H1 (cell line): ENCODE data around the gene HSPA2. TPM values are rescaled to one million over a fixed set of nuclear protein-coding genes. Genes with fewer than 3 reads are reported as not detected.

Source experiments
- CTCF ChIA-PET: fragments of 300-600 bp; sonication (Branson Sonifier 250); formaldehyde crosslinking; loops from one replicate; lab custom pipeline; 2021; ENCODE audit not compliant: partially characterized antibody; lab: Charles Lee
- POLR2A ChIA-PET: fragments of 300-600 bp; sonication (Branson Sonifier 250); formaldehyde crosslinking; loops from one replicate; lab custom pipeline; 2021; ENCODE audit warnings: inconsistent platforms; ENCODE audit not compliant: partially characterized antibody; lab: Charles Lee
- DNase-seq, 2 experiments: peaks; one replicate each; pipeline versions ENCODE4 v3.0.0 to v3.0.0-alpha.2; 2010 to 2022; ENCODE audit warnings: low spot score in 2 of 2, low read depth in 1 of 2, mixed read lengths in 1 of 2
- FAIRE-seq: peaks from 2 replicates; lab custom pipeline; 2011; peaks lifted over from hg19 to GRCh38; lab: Jason Lieb, UNC
- H2AFZ ChIP-seq: 2 replicates; pipeline ENCODE4 v1.8.1; 2012; ENCODE audit warnings: low read length, inconsistent platforms
- H2AK5ac ChIP-seq: 2 replicates; pipeline ENCODE4 v1.6.1; 2013; ENCODE audit warnings: low read depth, low read length
- H2BK120ac ChIP-seq: replicated peaks from 2 replicates; pipeline ENCODE3; 2013; ENCODE audit warnings: low read depth, low read length, inconsistent platforms
- H2BK12ac ChIP-seq: 2 replicates; pipeline ENCODE4 v1.6.1; 2013; ENCODE audit warnings: low read depth, low read length
- H2BK15ac ChIP-seq: 2 replicates; pipeline ENCODE4 v1.6.1; 2013; ENCODE audit warnings: low read length
- H2BK20ac ChIP-seq: 2 replicates; pipeline ENCODE4 v1.6.1; 2013; ENCODE audit warnings: low read length
- H2BK5ac ChIP-seq: 2 replicates; pipeline ENCODE4 v1.6.1; 2013; ENCODE audit warnings: low read depth, low read length
- H3K14ac ChIP-seq: 2 replicates; pipeline ENCODE4 v1.6.1; 2013; ENCODE audit warnings: inconsistent platforms; ENCODE audit not compliant: insufficient read length
- H3K18ac ChIP-seq: 2 replicates; pipeline ENCODE4 v1.6.1; 2013; ENCODE audit warnings: low read length; ENCODE audit errors: extremely low read depth
- H3K23ac ChIP-seq: 2 replicates; pipeline ENCODE4 v1.6.1; 2013; ENCODE audit warnings: inconsistent platforms; ENCODE audit not compliant: insufficient read length
- H3K23me2 ChIP-seq: 2 replicates; pipeline ENCODE4 v1.6.1; 2013; ENCODE audit warnings: low read depth, low read length
- H3K27ac ChIP-seq: 2 replicates; pipeline ENCODE4 v1.6.1; 2011; ENCODE audit warnings: low read depth, low read length, inconsistent platforms
- H3K27me3 ChIP-seq, 4 experiments: replicated peaks in 1 of 4; 1 replicate in 1 of 4; 2 replicates in 3 of 4; pipeline versions ENCODE4 v1.6.1 to v1.8.1; 2011 to 2013; ENCODE audit warnings: low read length in 3 of 4, mild to moderate bottlenecking in 3 of 4, inconsistent platforms in 2 of 4, mixed read lengths in 2 of 4, moderate library complexity in 1 of 4; ENCODE audit not compliant: control insufficient read depth in 3 of 4, insufficient read depth in 3 of 4; ENCODE audit errors: extremely low read depth in 1 of 4
- H3K36me3 ChIP-seq, 4 experiments: 2 replicates each; pipeline versions ENCODE4 v1.6.1 to v1.8.1; 2011 to 2013; ENCODE audit warnings: mild to moderate bottlenecking in 4 of 4, low read length in 3 of 4, moderate library complexity in 2 of 4, control low read depth in 1 of 4, inconsistent platforms in 1 of 4; ENCODE audit not compliant: insufficient read depth in 4 of 4, control insufficient read depth in 2 of 4
- H3K4ac ChIP-seq: replicated peaks from 2 replicates; pipeline ENCODE3; 2013; ENCODE audit warnings: low read length, low read depth, mixed read lengths, inconsistent platforms; ENCODE audit not compliant: insufficient read length
- H3K4me1 ChIP-seq, 4 experiments: replicated peaks in 1 of 4; 1 replicate in 1 of 4; 2 replicates in 3 of 4; pipeline versions ENCODE4 v1.6.1 to v1.8.1; 2011 to 2013; ENCODE audit warnings: low read length in 3 of 4, inconsistent platforms in 2 of 4, mixed read lengths in 1 of 4; ENCODE audit not compliant: insufficient read depth in 4 of 4, control insufficient read depth in 3 of 4
- H3K4me2 ChIP-seq, 2 experiments: 2 replicates each; pipeline versions ENCODE4 v1.6.1 to v1.8.1; 2011 to 2013; ENCODE audit warnings: low read depth in 2 of 2, low read length in 2 of 2, control low read depth in 1 of 2, inconsistent platforms in 1 of 2, mild to moderate bottlenecking in 1 of 2; ENCODE audit not compliant: insufficient read depth in 1 of 2
- H3K4me3 ChIP-seq, 4 experiments: fragments of 200-600, 300-600 bp in 1 of 4; sonication (generic), shearing (Covaris generic), sonication (Bioruptor Twin) in 1 of 4; 2 replicates each; pipeline versions ENCODE4 v1.5.1 to v1.8.1; 2011 to 2016; ENCODE audit warnings: low read length in 4 of 4, low read depth in 3 of 4, control low read depth in 2 of 4, inconsistent platforms in 2 of 4, mild to moderate bottlenecking in 2 of 4, mixed read lengths in 1 of 4, moderate library complexity in 1 of 4; ENCODE audit not compliant: insufficient read depth in 2 of 4; ENCODE audit errors: extremely low read depth in 1 of 4
- H3K56ac ChIP-seq: replicated peaks from 2 replicates; pipeline ENCODE3; 2013; ENCODE audit warnings: low read depth, mild to moderate bottlenecking, mixed read lengths, low read length, inconsistent platforms; ENCODE audit not compliant: insufficient read length
- H3K79me1 ChIP-seq: 2 replicates; pipeline ENCODE4 v1.6.1; 2013; ENCODE audit warnings: low read depth, low read length, control low read depth
- H3K79me2 ChIP-seq, 2 experiments: 2 replicates each; pipeline versions ENCODE4 v1.6.1 to v1.8.1; 2012 to 2013; ENCODE audit warnings: low read length in 2 of 2, mild to moderate bottlenecking in 2 of 2, inconsistent platforms in 1 of 2; ENCODE audit not compliant: insufficient read depth in 2 of 2, control insufficient read depth in 1 of 2
- H3K9ac ChIP-seq, 4 experiments: replicated peaks in 1 of 4; 1 replicate in 1 of 4; 2 replicates in 3 of 4; pipeline versions ENCODE4 v1.6.1 to v1.8.1; 2011 to 2013; ENCODE audit warnings: low read depth in 3 of 4, low read length in 3 of 4, control low read depth in 2 of 4, mild to moderate bottlenecking in 2 of 4, moderate library complexity in 2 of 4, inconsistent platforms in 1 of 4; ENCODE audit errors: extremely low read depth in 1 of 4
- H3K9me3 ChIP-seq, 2 experiments: 2 replicates each; pipeline versions ENCODE4 v1.6.1 to v1.8.1; 2012 to 2013; ENCODE audit warnings: mild to moderate bottlenecking in 2 of 2, moderate library complexity in 2 of 2, control low read depth in 1 of 2, inconsistent platforms in 1 of 2, low read depth in 1 of 2, low read length in 1 of 2, mixed read lengths in 1 of 2; ENCODE audit not compliant: insufficient read depth in 2 of 2
- H4K20me1 ChIP-seq, 2 experiments: replicated peaks in 1 of 2; 2 replicates each; pipeline versions ENCODE3 to v1.8.1; 2011 to 2013; ENCODE audit warnings: inconsistent platforms in 2 of 2, low read length in 2 of 2, mild to moderate bottlenecking in 1 of 2; ENCODE audit not compliant: insufficient read depth in 2 of 2, control insufficient read depth in 1 of 2
- H4K5ac ChIP-seq: 2 replicates; pipeline ENCODE4 v1.6.1; 2013; ENCODE audit warnings: low read length, low read depth, mixed read lengths, inconsistent platforms; ENCODE audit not compliant: insufficient read length
- H4K8ac ChIP-seq: 2 replicates; pipeline ENCODE4 v1.8.0; 2013; ENCODE audit warnings: mild to moderate bottlenecking, moderate library complexity, low read length, inconsistent platforms; ENCODE audit not compliant: insufficient read depth; ENCODE audit errors: extremely low read depth
- H4K91ac ChIP-seq: replicated peaks from 2 replicates; pipeline ENCODE3; 2013; ENCODE audit warnings: low read length, mixed read lengths, inconsistent platforms; ENCODE audit not compliant: insufficient read length
- BCL11A ChIP-seq, 2 experiments: IDR thresholded peaks; one replicate each; pipeline ENCODE4 v1.6.1; 2011; ENCODE audit warnings: low read depth in 2 of 2, low read length in 2 of 2, mild to moderate bottlenecking in 2 of 2
- JUND ChIP-seq: IDR thresholded peaks from 2 replicates; pipeline ENCODE4 v1.6.1; 2011; ENCODE audit warnings: mild to moderate bottlenecking, improper control_type of control experiment, low read length
- POLR2AphosphoS5 ChIP-seq: IDR thresholded peaks from 2 replicates; pipeline ENCODE4 v1.6.1; 2011; ENCODE audit warnings: low read depth, low read length
- WGBS, 2 experiments: shearing (Covaris generic) in 1 of 2; methylation state at CpG; one replicate each; pipeline versions ENCODE4 v1.1.6 to v1.1.7; 2013 to 2015; ENCODE audit warnings: low lambda C conversion rate in 2 of 2, mixed read lengths in 2 of 2, inconsistent platforms in 1 of 2, low coverage in 1 of 2, missing lambda C conversion rate in 1 of 2; ENCODE audit not compliant: insufficient replicate concordance in 2 of 2, insufficient coverage in 1 of 2, insufficient read length in 1 of 2; ENCODE audit errors: extremely low coverage in 1 of 2, missing lambda C conversion rate in 1 of 2; 5-methylcytosine and 5-hydroxymethylcytosine counted together
- polyA plus RNA-seq, 7 experiments: library from polyadenylated mRNA; depleted of rRNA in 3 of 7; stranded (reverse) in 5 of 7; unstranded in 2 of 7; fragments of >200 nt in 5 of 7; fragments of 200-250 nt in 2 of 7; gene quantifications; 1 replicate in 5 of 7; 2 replicates in 1 of 7; 4 replicates in 1 of 7; pipeline versions ENCODE4 v1.2.1 to v1.2.3, GENCODE V29; 2011 to 2013; ENCODE audit warnings: missing spikeins in 2 of 7, mixed read lengths in 2 of 7
- total RNA-seq: library from RNA; stranded (reverse); fragmentation: NEBNext Ultra II Directional; extraction: Animal tissue kit (Norgen Biotek cat#: 25700); gene quantifications from 2 replicates; pipeline ENCODE4 v1.2.1, GENCODE V29; 2021

HSPA2 gene
- total and polyA plus RNA-seq, 2 of the 8 experiments (the other 6 are each of a cell fraction or from before 2014, with no cell fraction given) = 30.5 to 82.9 TPM

DNA sequence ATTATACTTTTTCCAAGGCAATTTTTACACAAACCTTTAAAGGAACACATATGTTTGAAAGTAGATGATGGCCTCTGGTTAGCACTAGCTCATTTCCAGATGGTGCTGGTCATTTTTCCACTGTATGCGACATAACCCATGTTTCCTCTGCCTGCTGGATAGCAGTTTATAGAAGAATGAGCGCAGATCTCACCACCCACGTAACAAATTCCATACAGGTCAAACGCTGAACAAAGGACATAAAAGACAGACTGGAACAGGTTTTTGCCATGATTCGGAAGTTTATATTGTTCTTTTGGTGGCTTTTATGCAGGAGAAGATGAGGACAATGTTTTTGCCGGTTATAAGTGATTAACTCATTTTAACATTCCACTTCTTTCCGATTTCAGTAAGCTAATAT, 39.9 kb downstream of the HSPA2 start:
- Histone ChIP-seq H2BK20ac (no peak overlapping the region), H3K4ac (no peak overlapping the region), H3K36me3 (no peaks in the 10 kb centered on the region), H2AFZ (0 out of 2 replicates have a peak overlapping the region, but pooled peaks have one; percentile 6), H3K9ac (no peak overlapping the region), H3K4me2 (no peak overlapping the region), H4K8ac (no peak overlapping the region), H3K23me2 (no peaks in the 10 kb centered on the region), H3K9me3 (no peaks in the 10 kb centered on the region), H2BK15ac (no peak overlapping the region), H4K91ac (no peak overlapping the region), H4K20me1 (no peaks in the 10 kb centered on the region), H3K14ac (no peak overlapping the region), H3K79me1 (no peaks in the 10 kb centered on the region), H2BK12ac (no peak overlapping the region), H3K56ac (no peak overlapping the region), H3K18ac (no peak overlapping the region)
- CTCF ChIA-PET = interaction anchor here (0.6 kb wide), 1 partner anchor 19 kb away, joined by 3 read pairs; no protein-coding TSS in a partner anchor
- POLR2A ChIA-PET = interaction anchor here (1.0 kb wide), 1 partner anchor 8 kb away, joined by 4 read pairs; no protein-coding TSS in a partner anchor
- FAIRE-seq (no peak), DNase-seq (no peak)
- no peak for TF ChIP-seq BCL11A (IDR thresholded peaks at IDR 0.05; ENCODE audit: low read depth in 2 of 2, low read length in 2 of 2)
- TF ChIP-seq POLR2AphosphoS5 = no peak
- no peak for TF ChIP-seq JUND
- TF ChIP-seq, all 59 proteins: peak for 0
- no peak overlapping the region for H4K5ac ChIP-seq
- no peak overlapping the region for H3K4me3 ChIP-seq
- H3K79me2 ChIP-seq = no peaks in the 10 kb centered on the region
- H3K23ac ChIP-seq = no peak overlapping the region
- H2BK5ac ChIP-seq = no peak overlapping the region
- H2BK120ac ChIP-seq = no peak overlapping the region
- WGBS, 2 experiments = 88% methylated on average over 7 of the region's 7 CpGs; no CpG with 5 or more reads in 1 of the 2 experiments
- peaks cover 3 to 14% (median 6%) of the 10 kb centered on the region in 4 experiments; a peak in 4 of 7 replicates for H3K4me1 ChIP-seq
- no peak overlapping the region for H3K27ac ChIP-seq
- H2AK5ac ChIP-seq = no peak overlapping the region
- no peaks in the 10 kb centered on the region for H3K27me3 ChIP-seq
